Measurements from ENCODE around the gene FOXL2NB. TPM values are rescaled to one million over a fixed set of nuclear protein-coding genes. Genes with fewer than 3 reads are reported as not detected.
A peak's percentile ranks its signal among the peaks of the same experiment; 100 is the strongest.

Gene FOXL2NB
- total RNA-seq, 3 donors from 2014 or later: 0.33 TPM; not detected in 2

- no peaks in the 10 kb centered on the region for H3K36me3 ChIP-seq
- H3K4me3 ChIP-seq: no peak overlapping the region
- TF ChIP-seq CTCF (IDR thresholded peaks at IDR 0.05) (no peak), POLR2AphosphoS5 (IDR thresholded peaks at IDR 0.05) (no peak), POLR2A (IDR thresholded peaks at IDR 0.05) (no peak)
- H3K4me1 ChIP-seq: no peaks in the 10 kb centered on the region
- peak overlapping the region; percentile 7 to 16 for H3K27ac ChIP-seq
- DNase-seq (ENCODE audit: low spot score in 2 of 2): no peak
- H3K27me3 ChIP-seq: no peaks in the 10 kb centered on the region
- intact Hi-C loops (cut with DNase I; ENCODE audit: low total_unique reads): loop anchor here (10.0 kb wide), 1 partner anchor 217 kb away; no protein-coding TSS in a partner anchor
- no peaks in the 10 kb centered on the region for H3K9me3 ChIP-seq
Observed at GRCh38 chr3:138912237-138912636, 34.8 kb upstream of the FOXL2NB start.

- no peak for DNase-seq (ENCODE audit: low spot score in 2 of 2)
- Histone ChIP-seq H3K9me3 (no peaks in the 10 kb centered on the region), H3K4me3 (no peak overlapping the region), H3K36me3 (no peaks in the 10 kb centered on the region), H3K27ac (no peak overlapping the region), H3K27me3 (no peaks in the 10 kb centered on the region), H3K4me1 (no peaks in the 10 kb centered on the region)
- no peak for TF ChIP-seq POLR2A (IDR thresholded peaks at IDR 0.05)
- TF ChIP-seq CTCF (IDR thresholded peaks at IDR 0.05): no peak
- no peak for TF ChIP-seq POLR2AphosphoS5 (IDR thresholded peaks at IDR 0.05)
- intact Hi-C loops (cut with DNase I; ENCODE audit: low total_unique reads): loop anchor here (10.0 kb wide), 1 partner anchor 219 kb away; no protein-coding TSS in a partner anchor
Observed at GRCh38 chr3:138913766-138914165, 33.3 kb upstream of the FOXL2NB start.

GRCh38 chr3:138914870-138915502, 32.0 kb upstream of the FOXL2NB start:
- Histone ChIP-seq H3K4me3 (peak overlapping the region; percentile 56 to 71 (median 68)), H3K27me3 (no peaks in the 10 kb centered on the region), H3K9me3 (no peaks in the 10 kb centered on the region), H3K27ac (peak overlapping the region; percentile 89 to 96), H3K4me1 (no peaks in the 10 kb centered on the region), H3K36me3 (no peaks in the 10 kb centered on the region)
- DNase-seq (ENCODE audit: low spot score in 2 of 2): no peak
- intact Hi-C loops (cut with DNase I; ENCODE audit: low total_unique reads): loop anchor here (5.0 to 10.0 kb wide), 2 partner anchors 220 to 318 kb away; no protein-coding TSS in a partner anchor
- no peak for TF ChIP-seq POLR2AphosphoS5 (IDR thresholded peaks at IDR 0.05)
- no peak for TF ChIP-seq CTCF (IDR thresholded peaks at IDR 0.05)
- no peak for TF ChIP-seq POLR2A (IDR thresholded peaks at IDR 0.05)

- peak; percentile 88 to 93 for DNase-seq (ENCODE audit: low spot score in 2 of 2)
- intact Hi-C loops (cut with DNase I; ENCODE audit: low total_unique reads): loop anchor here (5.0 to 10.0 kb wide), 2 partner anchors 221 to 318 kb away; no protein-coding TSS in a partner anchor
- Histone ChIP-seq H3K9me3 (no peaks in the 10 kb centered on the region), H3K4me1 (no peaks in the 10 kb centered on the region), H3K36me3 (no peaks in the 10 kb centered on the region), H3K27ac (peak overlapping the region; percentile 89 to 96), H3K4me3 (peak overlapping the region; percentile 56 to 71 (median 68)), H3K27me3 (no peaks in the 10 kb centered on the region)
- TF ChIP-seq POLR2AphosphoS5 (IDR thresholded peaks at IDR 0.05) (peak in 2 of 3 donors; percentile 43 to 70), POLR2A (IDR thresholded peaks at IDR 0.05) (no peak), CTCF (IDR thresholded peaks at IDR 0.05) (peak; percentile 78 to 94 (median 91))
Observed at GRCh38 chr3:138915503-138916498, 31.2 kb upstream of the FOXL2NB start.
